Measurements from ENCODE around the gene VPS4A.
"Not testable (repeated sequence)": the region's sequence is repeated elsewhere in the genome, so short reads cannot be mapped to it uniquely, and the experiment has no call there.

VPS4A gene

GRCh38 chr16:69285240-69285639 is 25.9 kb upstream of the VPS4A start:
- H3K27me3 ChIP-seq = no peaks in the 10 kb centered on the region
- no peak for TF ChIP-seq CTCF (IDR thresholded peaks at IDR 0.05)
- no peak overlapping the region for H3K27ac ChIP-seq
- H3K9me3 ChIP-seq = no peaks in the 10 kb centered on the region
- H3K36me3 ChIP-seq = peaks cover 19% of the 10 kb centered on the region
- H3K4me1 ChIP-seq (ENCODE audit: control insufficient read depth in 1 of 2, insufficient read depth in 1 of 2, low read depth in 1 of 2, low read length in 1 of 2) = peaks cover 0 to 4% of the 10 kb centered on the region in 2 experiments
- H3K4me3 ChIP-seq (ENCODE audit: low read depth in 1 of 2, low read length in 1 of 2) = no peak overlapping the region

GRCh38 chr16:69286941-69287713 is 24.0 kb upstream of the VPS4A start:
- no peak overlapping the region for H3K27ac ChIP-seq
- peaks cover 19% of the 10 kb centered on the region for H3K36me3 ChIP-seq
- no peaks in the 10 kb centered on the region for H3K9me3 ChIP-seq
- TF ChIP-seq CTCF (IDR thresholded peaks at IDR 0.05) = no peak
- peaks cover 0 to 4% of the 10 kb centered on the region in 2 experiments for H3K4me1 ChIP-seq (ENCODE audit: control insufficient read depth in 1 of 2, insufficient read depth in 1 of 2, low read depth in 1 of 2, low read length in 1 of 2)
- H3K4me3 ChIP-seq (ENCODE audit: low read depth in 1 of 2, low read length in 1 of 2) = no peak overlapping the region
- H3K27me3 ChIP-seq = no peaks in the 10 kb centered on the region

- not testable (repeated sequence) for H3K27ac ChIP-seq; H3K4me1 ChIP-seq (ENCODE audit: control insufficient read depth in 1 of 2, insufficient read depth in 1 of 2, low read depth in 1 of 2, low read length in 1 of 2); H3K9me3 ChIP-seq; H3K27me3 ChIP-seq; H3K4me3 ChIP-seq (ENCODE audit: low read depth in 1 of 2, low read length in 1 of 2); H3K36me3 ChIP-seq
Observed at GRCh38 chr16:69291657-69292056, 19.5 kb upstream of the VPS4A start.

GRCh38 chr16:69293401-69293800 is 17.7 kb upstream of the VPS4A start:
- Histone ChIP-seq H3K4me1 (ENCODE audit: control insufficient read depth in 1 of 2, insufficient read depth in 1 of 2, low read depth in 1 of 2, low read length in 1 of 2) (peaks cover 6% of the 10 kb centered on the region in 2 experiments), H3K27ac (no peak overlapping the region), H3K27me3 (no peaks in the 10 kb centered on the region), H3K9me3 (no peaks in the 10 kb centered on the region), H3K4me3 (ENCODE audit: low read depth in 1 of 2, low read length in 1 of 2) (no peak overlapping the region), H3K36me3 (no peaks in the 10 kb centered on the region)
- no peak for TF ChIP-seq CTCF (IDR thresholded peaks at IDR 0.05)

GRCh38 chr16:69294051-69294450 is 17.1 kb upstream of the VPS4A start:
- Histone ChIP-seq H3K4me1 (ENCODE audit: control insufficient read depth in 1 of 2, insufficient read depth in 1 of 2, low read depth in 1 of 2, low read length in 1 of 2) (peaks cover 12 to 13% of the 10 kb centered on the region in 2 experiments), H3K27me3 (no peaks in the 10 kb centered on the region), H3K9me3 (no peaks in the 10 kb centered on the region), H3K36me3 (no peaks in the 10 kb centered on the region), H3K4me3 (ENCODE audit: low read depth in 1 of 2, low read length in 1 of 2) (no peak overlapping the region), H3K27ac (no peak overlapping the region)
- no peak for TF ChIP-seq CTCF (IDR thresholded peaks at IDR 0.05)

- H3K27me3 ChIP-seq; H3K27ac ChIP-seq; H3K4me3 ChIP-seq (ENCODE audit: low read depth in 1 of 2, low read length in 1 of 2); H3K9me3 ChIP-seq: not testable (repeated sequence)
- Histone ChIP-seq H3K36me3 (peaks cover 13% of the 10 kb centered on the region), H3K4me1 (ENCODE audit: control insufficient read depth in 1 of 2, insufficient read depth in 1 of 2, low read depth in 1 of 2, low read length in 1 of 2) (peaks cover 19 to 21% of the 10 kb centered on the region in 2 experiments)
Observed at GRCh38 chr16:69296771-69297170, 14.4 kb upstream of the VPS4A start.

Measured in neutrophil (primary cell).